Loucy (cell line): ENCODE measurements around the gene ADD1.

Experiments used
- H2AFZ ChIP-seq: fragments of 200-600 bp; sonication (generic); 2 replicates; pipeline ENCODE4 v1.6.0; 2016; ENCODE audit warnings: antibody characterized with exemption, mild to moderate bottlenecking, low read length, moderate library complexity
- H3F3A ChIP-seq: fragments of 200-600 bp; 2 replicates; pipeline ENCODE4 v1.6.0; 2016; ENCODE audit warnings: antibody characterized with exemption, low read depth, mild to moderate bottlenecking
- H3K27me3 ChIP-seq: fragments of 200-600 bp; sonication (generic); 2 replicates; pipeline ENCODE4 v1.6.1; 2014; ENCODE audit warnings: low read length, mild to moderate bottlenecking; ENCODE audit not compliant: insufficient read depth, poor library complexity, severe bottlenecking
- H3K36me3 ChIP-seq: fragments of 200-600 bp; sonication (generic); 2 replicates; pipeline ENCODE4 v1.6.1; 2016; ENCODE audit warnings: low read length; ENCODE audit not compliant: insufficient read depth
- H3K4me1 ChIP-seq: fragments of 200-600 bp; sonication (generic); 2 replicates; pipeline ENCODE4 v1.5.1; 2014; ENCODE audit warnings: low read length, mild to moderate bottlenecking; ENCODE audit not compliant: insufficient read depth, poor library complexity, severe bottlenecking
- H3K4me2 ChIP-seq: fragments of 200-600 bp; sonication (generic); 2 replicates; pipeline ENCODE4 v1.6.0; 2014; ENCODE audit warnings: antibody characterized with exemption, low read length, low read depth, mild to moderate bottlenecking; ENCODE audit not compliant: poor library complexity, severe bottlenecking
- H3K4me3 ChIP-seq: fragments of 200-600 bp; sonication (generic); 2 replicates; pipeline ENCODE4 v1.5.1; 2014; ENCODE audit warnings: low read length, mild to moderate bottlenecking, mixed read lengths; ENCODE audit not compliant: poor library complexity, severe bottlenecking
- H3K79me2 ChIP-seq: fragments of 200-600 bp; sonication (generic); 2 replicates; pipeline ENCODE4 v1.6.1; 2014; ENCODE audit warnings: low read length; ENCODE audit not compliant: insufficient read depth
- H3K9ac ChIP-seq: fragments of 200-600 bp; sonication (generic); 2 replicates; pipeline ENCODE4 v1.6.0; 2014; ENCODE audit warnings: mild to moderate bottlenecking, low read depth, low read length, moderate library complexity; ENCODE audit not compliant: poor library complexity, severe bottlenecking
- H3K9me2 ChIP-seq: fragments of 200-600 bp; sonication (generic); replicated peaks from 2 replicates; pipeline ENCODE4 v1.6.1; 2016; ENCODE audit warnings: low read depth, low read length, mixed read lengths
- H3K9me3 ChIP-seq: fragments of 200-600 bp; sonication (generic); 2 replicates; pipeline ENCODE4 v1.6.1; 2014; ENCODE audit warnings: mild to moderate bottlenecking, antibody characterized with exemption, low read length, low read depth; ENCODE audit not compliant: insufficient read depth
- H4K20me1 ChIP-seq: fragments of 200-600 bp; sonication (generic); 2 replicates; pipeline ENCODE4 v1.6.0; 2014; ENCODE audit warnings: antibody characterized with exemption, low read length, mild to moderate bottlenecking; ENCODE audit not compliant: insufficient read depth, poor library complexity, severe bottlenecking
- CTCF ChIP-seq: fragments of 200-600 bp; sonication (generic); conservative IDR thresholded peaks from 2 replicates; pipeline ENCODE4 v1.5.1; 2014; ENCODE audit warnings: mild to moderate bottlenecking, antibody characterized with exemption, low read length
- EZH2phosphoT487 ChIP-seq: fragments of 200-600 bp; IDR thresholded peaks from 2 replicates; pipeline ENCODE4 v1.6.1; 2018; ENCODE audit warnings: antibody characterized with exemption, mild to moderate bottlenecking, moderate library complexity, borderline replicate concordance

The ADD1 gene

GRCh38 chr4:2830632-2831610 lies 12.7 kb upstream of the ADD1 start:
- H3K4me1 ChIP-seq, result peaks cover 20% of the 10 kb centered on the region
- H3K9me2 ChIP-seq, result no peaks in the 10 kb centered on the region
- no peak overlapping the region for H3K9ac ChIP-seq
- no peaks in the 10 kb centered on the region for H3F3A ChIP-seq
- peaks cover 71% of the 10 kb centered on the region; the same call in 1 of the 2 replicates for H3K36me3 ChIP-seq
- peaks cover 1% of the 10 kb centered on the region; the same call in 1 of the 2 replicates for H3K79me2 ChIP-seq
- no peak overlapping the region for H2AFZ ChIP-seq
- no peak for TF ChIP-seq EZH2phosphoT487
- TF ChIP-seq CTCF, result no peak
- H3K27me3 ChIP-seq, result no peaks in the 10 kb centered on the region
- no peak overlapping the region for H3K4me2 ChIP-seq
- H3K9me3 ChIP-seq, result no peaks in the 10 kb centered on the region
- H4K20me1 ChIP-seq, result peaks cover 9% of the 10 kb centered on the region
- no peak overlapping the region for H3K4me3 ChIP-seq

- Histone ChIP-seq H3K4me2 (no peak overlapping the region), H3K9me2 (no peaks in the 10 kb centered on the region), H3F3A (no peaks in the 10 kb centered on the region), H4K20me1 (peaks cover 8% of the 10 kb centered on the region), H3K4me1 (peaks cover 28% of the 10 kb centered on the region), H3K79me2 (peaks cover 10% of the 10 kb centered on the region; the same call in 1 of the 2 replicates), H3K36me3 (peaks cover 64% of the 10 kb centered on the region; the same call in 1 of the 2 replicates), H3K4me3 (no peak overlapping the region), H2AFZ (no peak overlapping the region), H3K9me3 (no peaks in the 10 kb centered on the region), H3K9ac (no peak overlapping the region), H3K27me3 (no peaks in the 10 kb centered on the region)
- TF ChIP-seq EZH2phosphoT487 (no peak), CTCF (no peak)
Observed at GRCh38 chr4:2831611-2832308, 11.9 kb upstream of the ADD1 start.

GRCh38 chr4:2832309-2832980 lies 11.2 kb upstream of the ADD1 start:
- H3K79me2 ChIP-seq, result peaks cover 16% of the 10 kb centered on the region; the same call in 1 of the 2 replicates
- H3K4me2 ChIP-seq, result no peak overlapping the region
- peaks cover under 1% of the 10 kb centered on the region; the same call in 1 of the 2 replicates for H3F3A ChIP-seq
- H3K9me3 ChIP-seq, result no peaks in the 10 kb centered on the region
- H3K9me2 ChIP-seq, result no peaks in the 10 kb centered on the region
- TF ChIP-seq EZH2phosphoT487 (no peak), CTCF (no peak)
- H3K36me3 ChIP-seq, result peaks cover 58% of the 10 kb centered on the region; the same call in 1 of the 2 replicates
- H3K4me1 ChIP-seq, result peaks cover 35% of the 10 kb centered on the region
- peaks cover 8% of the 10 kb centered on the region for H4K20me1 ChIP-seq
- no peak overlapping the region for H3K9ac ChIP-seq
- H3K4me3 ChIP-seq, result no peak overlapping the region
- no peaks in the 10 kb centered on the region for H3K27me3 ChIP-seq
- no peak overlapping the region for H2AFZ ChIP-seq
